ENCODE measurements around the gene GUCD1. TPM values are rescaled to one million over a fixed set of nuclear protein-coding genes. Genes with fewer than 3 reads are reported as not detected.

The GUCD1 gene
- total RNA-seq, 1 experiment from 2014 or later: 65.8 TPM

DNA sequence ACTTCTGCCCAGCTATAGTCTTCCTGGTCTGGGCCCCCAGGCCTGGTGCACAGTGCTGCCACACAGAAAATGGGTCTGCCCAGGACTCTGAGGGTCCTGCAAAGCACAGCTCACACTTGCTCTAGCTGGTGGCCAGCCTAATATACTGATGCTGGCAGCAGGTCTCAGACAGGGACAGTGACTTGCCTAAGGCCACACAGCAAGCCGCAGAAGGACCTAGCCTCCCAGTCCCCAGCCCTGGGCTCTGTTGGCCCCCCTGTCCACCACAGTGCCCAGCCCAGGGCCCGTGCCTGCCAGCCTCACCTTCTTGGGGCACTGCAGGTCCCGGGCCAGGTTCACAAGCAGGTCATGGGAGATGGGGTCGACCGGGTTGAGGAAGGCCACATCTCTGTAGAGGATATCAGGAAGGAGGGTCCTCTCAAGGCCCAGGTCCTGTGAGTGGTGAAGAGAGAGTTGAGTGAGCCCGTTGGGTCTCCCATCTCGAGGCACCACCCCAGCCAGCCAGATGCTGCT, 34.6 kb upstream of the GUCD1 start:
- no peak overlapping the region for H3K27ac ChIP-seq (ENCODE audit: low read length)
- no peak for TF ChIP-seq CTCF (conservative IDR thresholded peaks at IDR 0.05; ENCODE audit: low read depth, low read length)
- TF ChIP-seq EZH2 (IDR thresholded peaks at IDR 0.05; ENCODE audit: low read length, unreplicated experiment): no peak
- no peak for TF ChIP-seq EZH2phosphoT487 (IDR thresholded peaks at IDR 0.05; ENCODE audit: borderline replicate concordance, low read length)
- POLR2A ChIA-PET (ENCODE audit: unreplicated experiment): no interaction called here
- no peaks in the 10 kb centered on the region for H3K27me3 ChIP-seq (ENCODE audit: low read length)
- no peaks in the 10 kb centered on the region for H3K79me2 ChIP-seq (ENCODE audit: low read length)
- H3K9ac ChIP-seq (ENCODE audit: low read length): no peak overlapping the region
- H3K4me3 ChIP-seq (ENCODE audit: low read length): no peak overlapping the region
- H3K36me3 ChIP-seq (ENCODE audit: low read depth, low read length): no peaks in the 10 kb centered on the region
- no peaks in the 10 kb centered on the region for H3K9me2 ChIP-seq (replicated peaks; ENCODE audit: low read length)
- no peaks in the 10 kb centered on the region for H4K20me1 ChIP-seq (ENCODE audit: low read length)
- H3K9me3 ChIP-seq (ENCODE audit: low read length): no peaks in the 10 kb centered on the region
- CTCF ChIA-PET: no interaction called here
- H2AFZ ChIP-seq (ENCODE audit: low read length): no peak overlapping the region
- ATAC-seq: no peak
- no peak for DNase-seq
- BruUV-seq (replicated peaks): no TSS peak
- H3K4me2 ChIP-seq (ENCODE audit: low read length): no peak overlapping the region
- no peaks in the 10 kb centered on the region for H3F3A ChIP-seq (ENCODE audit: low read length, unreplicated experiment)
- intact Hi-C loops (cut with micrococcal nuclease): no loop called here
- no peaks in the 10 kb centered on the region for H3K4me1 ChIP-seq (ENCODE audit: insufficient read depth, low read length)

- no peaks in the 10 kb centered on the region for H3K9me2 ChIP-seq (replicated peaks; ENCODE audit: low read length)
- H2AFZ ChIP-seq (ENCODE audit: low read length): no peak overlapping the region
- H3F3A ChIP-seq (ENCODE audit: low read length, unreplicated experiment): no peaks in the 10 kb centered on the region
- TF ChIP-seq EZH2 (IDR thresholded peaks at IDR 0.05; ENCODE audit: low read length, unreplicated experiment): no peak
- TF ChIP-seq CTCF (conservative IDR thresholded peaks at IDR 0.05; ENCODE audit: low read depth, low read length): no peak
- TF ChIP-seq EZH2phosphoT487 (IDR thresholded peaks at IDR 0.05; ENCODE audit: borderline replicate concordance, low read length): no peak
- no peaks in the 10 kb centered on the region for H3K4me1 ChIP-seq (ENCODE audit: insufficient read depth, low read length)
- ATAC-seq: no peak
- H3K36me3 ChIP-seq (ENCODE audit: low read depth, low read length): no peaks in the 10 kb centered on the region
- intact Hi-C loops (cut with micrococcal nuclease): no loop called here
- no peak overlapping the region for H3K27ac ChIP-seq (ENCODE audit: low read length)
- BruUV-seq (replicated peaks): no TSS peak
- H4K20me1 ChIP-seq (ENCODE audit: low read length): no peaks in the 10 kb centered on the region
- H3K4me2 ChIP-seq (ENCODE audit: low read length): no peak overlapping the region
- no peaks in the 10 kb centered on the region for H3K9me3 ChIP-seq (ENCODE audit: low read length)
- ChIA-PET POLR2A (ENCODE audit: unreplicated experiment) (interaction anchor here (0.6 kb wide), 1 partner anchor 1825 kb away, joined by 3 read pairs; no protein-coding TSS in a partner anchor), CTCF (no interaction called here)
- no peak for DNase-seq
- H3K9ac ChIP-seq (ENCODE audit: low read length): no peak overlapping the region
- H3K27me3 ChIP-seq (ENCODE audit: low read length): no peaks in the 10 kb centered on the region
- H3K4me3 ChIP-seq (ENCODE audit: low read length): no peak overlapping the region
- H3K79me2 ChIP-seq (ENCODE audit: low read length): no peaks in the 10 kb centered on the region
These were observed 34.0 kb upstream of the GUCD1 start for GRCh38 chr22:24588757-24589481.

DNA sequence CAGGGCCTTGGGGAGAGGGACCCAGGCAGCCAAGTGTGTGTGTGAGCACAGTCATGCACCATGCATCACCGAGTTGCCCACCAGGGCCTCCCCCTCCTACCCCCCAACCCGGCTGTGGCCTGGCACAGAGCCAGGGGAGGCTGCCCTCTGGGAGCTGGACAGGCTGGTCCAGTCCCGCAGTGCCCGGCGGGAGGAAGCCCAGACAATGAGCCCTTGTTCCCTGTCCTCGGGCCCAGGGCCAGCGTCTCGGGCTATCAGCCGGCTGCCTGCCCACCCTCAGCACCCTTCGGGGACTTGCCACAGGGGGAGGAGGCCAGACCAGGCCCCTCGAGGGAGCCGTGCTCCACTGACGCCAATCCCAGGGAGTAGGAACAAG, 33.4 kb upstream of the GUCD1 start:
- intact Hi-C loops (cut with micrococcal nuclease): no loop called here
- POLR2A ChIA-PET (ENCODE audit: unreplicated experiment): interaction anchor here (0.6 kb wide), 1 partner anchor 1826 kb away, joined by 3 read pairs; no protein-coding TSS in a partner anchor
- peak; percentile 22 for DNase-seq

More for the DNA sequence above, 33.4 kb upstream of the GUCD1 start:
- H3K4me1 ChIP-seq (ENCODE audit: insufficient read depth, low read length): no peaks in the 10 kb centered on the region
- H3K4me3 ChIP-seq (ENCODE audit: low read length): no peak overlapping the region
- no peak overlapping the region for H3K4me2 ChIP-seq (ENCODE audit: low read length)
- H3K79me2 ChIP-seq (ENCODE audit: low read length): no peaks in the 10 kb centered on the region
- BruUV-seq (replicated peaks): no TSS peak
- CTCF ChIA-PET: no interaction called here
- no peak overlapping the region for H3K9ac ChIP-seq (ENCODE audit: low read length)
- no peaks in the 10 kb centered on the region for H3K36me3 ChIP-seq (ENCODE audit: low read depth, low read length)
- no peak for ATAC-seq
- H3K9me2 ChIP-seq (replicated peaks; ENCODE audit: low read length): no peaks in the 10 kb centered on the region
- no peaks in the 10 kb centered on the region for H3K27me3 ChIP-seq (ENCODE audit: low read length)
- no peaks in the 10 kb centered on the region for H3K9me3 ChIP-seq (ENCODE audit: low read length)
- TF ChIP-seq EZH2 (IDR thresholded peaks at IDR 0.05; ENCODE audit: low read length, unreplicated experiment): no peak
- no peak for TF ChIP-seq EZH2phosphoT487 (IDR thresholded peaks at IDR 0.05; ENCODE audit: borderline replicate concordance, low read length)
- TF ChIP-seq CTCF (conservative IDR thresholded peaks at IDR 0.05; ENCODE audit: low read depth, low read length): no peak
- H3K27ac ChIP-seq (ENCODE audit: low read length): no peak overlapping the region
- no peaks in the 10 kb centered on the region for H3F3A ChIP-seq (ENCODE audit: low read length, unreplicated experiment)
- H2AFZ ChIP-seq (ENCODE audit: low read length): no peak overlapping the region
- no peaks in the 10 kb centered on the region for H4K20me1 ChIP-seq (ENCODE audit: low read length)

Measured in PC-3 (cell line).